ENCODE results near the gene SLC12A7. TPM values are rescaled to one million over a fixed set of nuclear protein-coding genes. Genes with fewer than 3 reads are reported as not detected.
A peak's percentile ranks its signal among the peaks of the same experiment; 100 is the strongest.

SLC12A7 gene
- total and polyA plus RNA-seq, 9 of the 15 experiments (the other 6 are each of a cell fraction or from before 2014, with no cell fraction given), result 0.01 to 3.1 (median 0.56) TPM

DNA sequence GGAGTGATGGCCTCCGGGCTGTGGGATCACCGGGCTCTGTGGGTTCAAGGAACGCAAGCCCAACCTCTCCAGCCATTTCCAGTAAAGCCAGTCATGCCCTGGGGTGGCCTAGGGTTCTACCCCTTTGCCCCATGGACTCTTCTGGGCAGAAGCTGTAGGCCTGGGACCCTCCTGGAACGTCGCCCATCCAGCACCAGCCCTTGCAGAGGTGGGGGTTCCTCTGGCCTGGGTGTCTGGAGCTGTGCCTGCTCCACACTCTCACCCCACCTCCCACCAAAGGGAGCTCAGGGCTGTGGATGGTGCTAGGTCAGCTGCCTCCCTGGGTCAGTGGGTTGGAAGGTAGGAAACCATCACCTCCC lies 1.4 kb upstream of the SLC12A7 start:
- Histone ChIP-seq H3K9me3 (replicated peaks; ENCODE audit: control insufficient read depth, insufficient read depth, low read depth, low read length) (no peaks in the 10 kb centered on the region), H3K27me3 (ENCODE audit: control insufficient read depth in 2 of 2, insufficient read depth in 2 of 2, low read length in 2 of 2) (peaks cover 6 to 63% of the 10 kb centered on the region in 2 experiments; a peak in 3 of 5 replicates), H3K9me1 (ENCODE audit: control insufficient read depth, insufficient read depth, low read length) (no peaks in the 10 kb centered on the region), H2AFZ (ENCODE audit: low read depth, low read length) (no peak overlapping the region), H3K4me1 (replicated peaks in 1 of 2; ENCODE audit: control insufficient read depth in 2 of 2, insufficient read depth in 2 of 2, low read length in 2 of 2) (peaks cover 5 to 76% of the 10 kb centered on the region in 2 experiments), H3K27ac (ENCODE audit: extremely low read depth, low read depth, low read length) (no peak overlapping the region), H3K79me2 (ENCODE audit: control insufficient read depth, insufficient read depth, low read length) (no peaks in the 10 kb centered on the region), H3K36me3 (ENCODE audit: control insufficient read depth, insufficient read depth, low read length) (no peaks in the 10 kb centered on the region), H3K4me2 (ENCODE audit: insufficient read depth, low read length) (no peak overlapping the region), H3K9ac (ENCODE audit: insufficient read depth in 1 of 2, low read depth in 2 of 2, low read length in 2 of 2) (no peak overlapping the region), H3K4me3 (no peak overlapping the region), H4K20me1 (replicated peaks; ENCODE audit: control insufficient read depth, insufficient read depth, low read length) (peaks cover 10% of the 10 kb centered on the region)
- in situ Hi-C loops (cut with MboI), result no loop called here
- DNase-seq (ENCODE audit: extremely low read depth in 1 of 4, low spot score in 3 of 4), result no peak
- no peak for FAIRE-seq
- intact Hi-C loops (cut with micrococcal nuclease), result no loop called here
- no peak for ATAC-seq
- no TSS peak for BruUV-seq (replicated peaks)
- TF ChIP-seq, protein P1, sequence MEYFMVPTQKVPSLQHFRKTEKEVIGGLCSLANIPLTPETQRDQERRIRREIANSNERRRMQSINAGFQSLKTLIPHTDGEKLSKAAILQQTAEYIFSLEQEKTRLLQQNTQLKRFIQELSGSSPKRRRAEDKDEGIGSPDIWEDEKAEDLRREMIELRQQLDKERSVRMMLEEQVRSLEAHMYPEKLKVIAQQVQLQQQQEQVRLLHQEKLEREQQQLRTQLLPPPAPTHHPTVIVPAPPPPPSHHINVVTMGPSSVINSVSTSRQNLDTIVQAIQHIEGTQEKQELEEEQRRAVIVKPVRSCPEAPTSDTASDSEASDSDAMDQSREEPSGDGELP (CRISPR knock-in tag; IDR thresholded peaks at IDR 0.05; ENCODE audit: borderline replicate concordance), result peak; percentile 23; the same call in 1 of the 2 replicates
- TF ChIP-seq, protein P2, sequence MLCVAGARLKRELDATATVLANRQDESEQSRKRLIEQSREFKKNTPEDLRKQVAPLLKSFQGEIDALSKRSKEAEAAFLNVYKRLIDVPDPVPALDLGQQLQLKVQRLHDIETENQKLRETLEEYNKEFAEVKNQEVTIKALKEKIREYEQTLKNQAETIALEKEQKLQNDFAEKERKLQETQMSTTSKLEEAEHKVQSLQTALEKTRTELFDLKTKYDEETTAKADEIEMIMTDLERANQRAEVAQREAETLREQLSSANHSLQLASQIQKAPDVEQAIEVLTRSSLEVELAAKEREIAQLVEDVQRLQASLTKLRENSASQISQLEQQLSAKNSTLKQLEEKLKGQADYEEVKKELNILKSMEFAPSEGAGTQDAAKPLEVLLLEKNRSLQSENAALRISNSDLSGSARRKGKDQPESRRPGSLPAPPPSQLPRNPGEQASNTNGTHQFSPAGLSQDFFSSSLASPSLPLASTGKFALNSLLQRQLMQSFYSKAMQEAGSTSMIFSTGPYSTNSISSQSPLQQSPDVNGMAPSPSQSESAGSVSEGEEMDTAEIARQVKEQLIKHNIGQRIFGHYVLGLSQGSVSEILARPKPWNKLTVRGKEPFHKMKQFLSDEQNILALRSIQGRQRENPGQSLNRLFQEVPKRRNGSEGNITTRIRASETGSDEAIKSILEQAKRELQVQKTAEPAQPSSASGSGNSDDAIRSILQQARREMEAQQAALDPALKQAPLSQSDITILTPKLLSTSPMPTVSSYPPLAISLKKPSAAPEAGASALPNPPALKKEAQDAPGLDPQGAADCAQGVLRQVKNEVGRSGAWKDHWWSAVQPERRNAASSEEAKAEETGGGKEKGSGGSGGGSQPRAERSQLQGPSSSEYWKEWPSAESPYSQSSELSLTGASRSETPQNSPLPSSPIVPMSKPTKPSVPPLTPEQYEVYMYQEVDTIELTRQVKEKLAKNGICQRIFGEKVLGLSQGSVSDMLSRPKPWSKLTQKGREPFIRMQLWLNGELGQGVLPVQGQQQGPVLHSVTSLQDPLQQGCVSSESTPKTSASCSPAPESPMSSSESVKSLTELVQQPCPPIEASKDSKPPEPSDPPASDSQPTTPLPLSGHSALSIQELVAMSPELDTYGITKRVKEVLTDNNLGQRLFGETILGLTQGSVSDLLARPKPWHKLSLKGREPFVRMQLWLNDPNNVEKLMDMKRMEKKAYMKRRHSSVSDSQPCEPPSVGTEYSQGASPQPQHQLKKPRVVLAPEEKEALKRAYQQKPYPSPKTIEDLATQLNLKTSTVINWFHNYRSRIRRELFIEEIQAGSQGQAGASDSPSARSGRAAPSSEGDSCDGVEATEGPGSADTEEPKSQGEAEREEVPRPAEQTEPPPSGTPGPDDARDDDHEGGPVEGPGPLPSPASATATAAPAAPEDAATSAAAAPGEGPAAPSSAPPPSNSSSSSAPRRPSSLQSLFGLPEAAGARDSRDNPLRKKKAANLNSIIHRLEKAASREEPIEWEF (CRISPR knock-in tag; IDR thresholded peaks at IDR 0.05), result no peak
- POLR2A ChIA-PET, result interaction anchor here (0.6 to 2.0 kb wide), 5 partner anchors 8 to 239 kb away, joined by 3 to 9 read pairs (median 3); no protein-coding TSS in a partner anchor
- CTCF ChIA-PET (ENCODE audit: low intra/inter-chr PET ratio), result no interaction called here
- WGBS (ENCODE audit: insufficient coverage, low coverage, missing lambda C conversion rate), result 7% methylated on average over 5 of the region's 5 CpGs

All from K562 (cell line).